GM12873 (cell line): ENCODE measurements around the gene PPRC1.

Experiments
- TF ChIP-seq, protein P1 (sequence below): IDR thresholded peaks from 2 replicates; pipeline ENCODE4 v1.5.1; 2012; ENCODE audit warnings: low read depth, mild to moderate bottlenecking, moderate library complexity, low read length, control low read depth; ENCODE audit not compliant: insufficient read depth; ENCODE audit errors: missing control alignments

The PPRC1 gene

DNA sequence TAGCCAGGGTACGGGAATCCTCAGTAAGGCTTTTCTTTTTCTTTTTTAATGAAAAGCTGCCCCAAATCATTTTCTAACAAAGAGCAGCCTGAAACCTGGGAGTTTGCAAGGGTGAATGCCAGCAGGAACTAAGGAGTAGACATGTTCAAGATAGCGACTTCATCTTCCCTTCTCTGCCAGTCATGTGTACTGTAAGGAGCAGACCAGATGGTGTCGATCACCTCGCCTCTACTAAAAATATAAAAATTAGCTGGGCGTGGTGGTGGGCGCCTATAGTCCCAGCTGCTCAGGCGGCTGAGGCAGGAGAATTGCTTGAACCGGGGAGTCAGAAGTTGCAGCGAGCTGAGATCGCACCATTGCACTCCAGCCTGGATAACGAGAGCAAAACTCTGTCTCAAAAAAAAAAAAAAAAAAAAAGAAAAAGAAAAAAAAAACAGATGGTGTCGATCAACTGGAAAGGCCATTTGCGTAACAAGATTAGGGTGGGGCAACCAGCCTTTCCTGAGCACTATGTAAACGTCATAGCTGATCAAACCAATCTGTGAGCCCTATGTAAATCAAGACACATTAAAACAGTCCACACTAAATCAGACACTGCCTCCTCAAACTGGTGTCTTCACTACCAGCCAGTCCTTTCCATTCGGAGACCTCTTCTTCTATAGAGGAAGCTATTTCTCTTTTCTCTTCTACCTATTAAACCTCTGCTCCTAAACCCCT lies 53.1 kb downstream of the PPRC1 start:
- TF ChIP-seq, protein P1, sequence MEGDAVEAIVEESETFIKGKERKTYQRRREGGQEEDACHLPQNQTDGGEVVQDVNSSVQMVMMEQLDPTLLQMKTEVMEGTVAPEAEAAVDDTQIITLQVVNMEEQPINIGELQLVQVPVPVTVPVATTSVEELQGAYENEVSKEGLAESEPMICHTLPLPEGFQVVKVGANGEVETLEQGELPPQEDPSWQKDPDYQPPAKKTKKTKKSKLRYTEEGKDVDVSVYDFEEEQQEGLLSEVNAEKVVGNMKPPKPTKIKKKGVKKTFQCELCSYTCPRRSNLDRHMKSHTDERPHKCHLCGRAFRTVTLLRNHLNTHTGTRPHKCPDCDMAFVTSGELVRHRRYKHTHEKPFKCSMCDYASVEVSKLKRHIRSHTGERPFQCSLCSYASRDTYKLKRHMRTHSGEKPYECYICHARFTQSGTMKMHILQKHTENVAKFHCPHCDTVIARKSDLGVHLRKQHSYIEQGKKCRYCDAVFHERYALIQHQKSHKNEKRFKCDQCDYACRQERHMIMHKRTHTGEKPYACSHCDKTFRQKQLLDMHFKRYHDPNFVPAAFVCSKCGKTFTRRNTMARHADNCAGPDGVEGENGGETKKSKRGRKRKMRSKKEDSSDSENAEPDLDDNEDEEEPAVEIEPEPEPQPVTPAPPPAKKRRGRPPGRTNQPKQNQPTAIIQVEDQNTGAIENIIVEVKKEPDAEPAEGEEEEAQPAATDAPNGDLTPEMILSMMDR = no peak

DNA sequence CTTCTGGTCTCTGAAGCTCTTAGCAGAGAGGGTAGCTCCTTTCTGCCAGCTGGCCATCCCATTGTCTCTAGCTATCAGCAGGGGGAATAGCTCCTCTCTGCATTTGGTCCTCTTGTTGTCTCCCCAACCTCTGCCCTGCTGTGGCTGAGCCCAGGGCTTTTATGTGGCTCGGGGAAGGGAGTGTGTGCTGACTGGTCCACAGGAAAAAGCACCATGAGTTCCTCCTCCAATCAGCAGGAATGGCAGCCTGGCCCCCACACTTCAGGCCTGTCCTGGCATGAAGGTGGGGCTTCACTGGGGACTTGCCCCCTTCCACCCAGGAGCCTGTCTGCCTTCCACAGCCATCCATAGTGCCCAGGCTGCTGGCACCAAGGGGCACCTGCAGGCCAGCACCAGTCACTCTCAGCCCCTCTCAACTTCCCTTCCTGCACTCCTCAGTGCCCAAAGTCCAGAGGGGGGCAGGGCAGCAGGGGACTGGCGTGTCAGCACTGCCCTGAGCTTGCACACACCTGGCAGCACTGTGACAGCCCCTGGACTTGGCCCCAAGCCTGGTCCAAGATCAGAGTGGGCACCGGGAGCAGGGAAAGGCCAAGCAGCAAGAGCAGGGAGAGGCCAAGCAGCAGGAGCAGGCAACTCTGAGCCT lies 55.6 kb downstream of the PPRC1 start:
- TF ChIP-seq, protein P1 = no peak

DNA sequence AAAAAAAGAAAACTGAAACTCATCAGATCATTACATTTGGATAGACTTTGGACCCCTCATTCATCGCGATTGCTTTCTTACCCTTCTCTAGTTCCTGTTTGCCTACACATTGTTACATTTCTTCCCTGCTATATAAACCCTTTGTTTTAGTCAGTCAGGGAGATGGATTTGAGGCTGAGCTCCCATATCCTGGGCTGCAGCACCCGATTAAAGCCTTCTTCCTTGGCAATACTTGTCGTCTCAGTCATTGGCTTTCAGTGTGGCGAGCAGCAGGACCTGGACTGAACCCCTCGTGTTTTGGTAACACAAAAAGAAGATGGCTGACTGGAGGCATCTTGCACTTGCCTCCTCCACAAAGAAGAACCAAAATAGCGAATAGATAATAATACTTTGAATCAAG lies 59.1 kb downstream of the PPRC1 start:
- TF ChIP-seq, protein P1 = no peak

DNA sequence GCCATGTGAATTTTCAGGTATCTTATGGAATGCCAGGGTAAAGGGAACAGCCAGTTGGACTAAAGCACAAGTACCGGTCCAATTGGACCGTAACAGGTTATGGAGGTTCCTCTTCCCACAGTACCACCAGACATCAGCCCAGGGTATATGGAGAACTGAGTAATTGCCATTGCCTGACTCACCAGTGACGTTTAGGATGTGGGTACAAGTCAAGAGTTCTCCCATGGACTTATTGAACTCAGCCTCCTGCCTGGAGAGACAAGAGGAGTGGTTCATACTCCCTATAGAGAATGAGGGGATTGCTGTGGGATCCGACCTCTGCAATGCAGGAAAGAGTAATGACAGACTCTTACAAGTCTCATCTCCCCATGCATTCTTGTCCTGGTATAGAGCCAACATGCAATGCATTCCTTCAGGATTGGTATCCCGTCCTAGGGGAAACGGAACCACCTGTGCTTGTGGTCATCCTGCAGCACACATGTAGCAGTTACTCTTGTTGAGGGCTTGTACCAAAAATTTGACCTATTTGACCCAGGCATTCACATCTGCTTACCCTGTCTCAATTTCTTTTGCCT lies 62.5 kb downstream of the PPRC1 start:
- TF ChIP-seq, protein P1 = no peak

DNA sequence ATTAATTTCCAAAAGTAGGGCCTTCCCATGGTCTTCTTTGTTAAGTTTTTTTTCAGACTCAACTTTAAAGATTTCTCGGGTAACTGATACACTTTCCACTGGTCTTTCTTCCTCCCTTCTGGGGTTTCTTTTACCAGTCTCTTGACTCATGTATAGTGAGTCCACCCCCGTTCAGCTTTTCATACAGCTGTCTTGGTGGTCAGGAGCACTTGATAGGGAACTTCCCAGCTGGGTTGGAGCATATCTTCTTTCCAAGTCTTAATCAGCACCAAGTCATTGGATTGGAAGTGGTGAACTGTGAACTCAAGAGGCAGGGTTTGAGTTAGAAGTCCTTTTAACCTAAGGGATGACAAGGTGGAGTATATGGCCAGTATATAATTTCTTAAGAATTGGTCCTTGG lies 64.1 kb downstream of the PPRC1 start:
- TF ChIP-seq, protein P1 = no peak

DNA sequence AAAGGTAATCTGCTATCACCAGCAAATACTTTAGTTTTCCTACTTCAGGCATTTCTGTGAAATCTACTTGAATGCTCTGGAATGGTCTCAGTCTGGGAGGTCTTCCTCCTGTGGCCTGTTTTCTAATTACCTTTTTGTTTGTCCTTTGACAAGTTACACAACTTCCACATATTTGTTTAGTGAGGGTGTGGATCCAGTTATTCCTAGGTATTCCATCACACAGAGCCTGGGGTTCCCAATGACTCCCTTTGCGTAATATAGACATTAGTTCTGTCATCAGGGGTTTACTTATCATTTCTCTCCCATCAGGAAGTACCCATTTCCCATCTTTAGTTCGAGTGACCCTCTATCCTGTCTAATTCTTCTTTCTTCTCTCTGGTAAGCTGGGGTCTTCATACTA lies 65.2 kb downstream of the PPRC1 start:
- TF ChIP-seq, protein P1 = no peak
